ENCODE results near the gene LRRTM1.

LRRTM1 gene

GRCh38 chr2:80302314-80303005 is 2.1 kb downstream of the LRRTM1 start:
- no peak for DNase-seq (ENCODE audit: low read depth)

- DNase-seq (ENCODE audit: low read depth), result no peak
Measured at GRCh38 chr2:80302001-80302313, 2.6 kb downstream of the LRRTM1 start.

GRCh38 chr2:80300954-80301353 is 3.6 kb downstream of the LRRTM1 start:
- DNase-seq (ENCODE audit: low read depth), result no peak

- DNase-seq (ENCODE audit: low read depth), result no peak
Measured at GRCh38 chr2:80300346-80300745, 4.2 kb downstream of the LRRTM1 start.

- DNase-seq (ENCODE audit: low read depth), result no peak
Measured at GRCh38 chr2:80299661-80300060, 4.9 kb downstream of the LRRTM1 start.

GRCh38 chr2:80298954-80299353 is 5.6 kb downstream of the LRRTM1 start:
- no peak for DNase-seq (ENCODE audit: low read depth)

- DNase-seq (ENCODE audit: low read depth), result no peak
Measured at GRCh38 chr2:80293039-80293438, 11.5 kb downstream of the LRRTM1 start.

GRCh38 chr2:80292474-80292873 is 12.1 kb downstream of the LRRTM1 start:
- no peak for DNase-seq (ENCODE audit: low read depth)

- no peak for DNase-seq (ENCODE audit: low read depth)
Measured at GRCh38 chr2:80291656-80292055, 12.9 kb downstream of the LRRTM1 start.

- DNase-seq (ENCODE audit: low read depth), result no peak
Measured at GRCh38 chr2:80288576-80288975, 16.0 kb downstream of the LRRTM1 start.

GRCh38 chr2:80281049-80281448 is 23.5 kb downstream of the LRRTM1 start:
- DNase-seq (ENCODE audit: low read depth), result no peak

GRCh38 chr2:80280598-80280997 is 24.0 kb downstream of the LRRTM1 start:
- no peak for DNase-seq (ENCODE audit: low read depth)

GRCh38 chr2:80269806-80270205 is 34.7 kb downstream of the LRRTM1 start:
- no peak for DNase-seq (ENCODE audit: low read depth)

- no peak for DNase-seq (ENCODE audit: low read depth)
Measured at GRCh38 chr2:80266231-80266630, 38.3 kb downstream of the LRRTM1 start.

GRCh38 chr2:80259292-80259691 is 45.3 kb downstream of the LRRTM1 start:
- DNase-seq (ENCODE audit: low read depth), result no peak

- no peak for DNase-seq (ENCODE audit: low read depth)
Measured at GRCh38 chr2:80258793-80259192, 45.8 kb downstream of the LRRTM1 start.

GRCh38 chr2:80258341-80258740 is 46.2 kb downstream of the LRRTM1 start:
- no peak for DNase-seq (ENCODE audit: low read depth)

GRCh38 chr2:80257450-80257849 is 47.1 kb downstream of the LRRTM1 start:
- no peak for DNase-seq (ENCODE audit: low read depth)

GRCh38 chr2:80256782-80257167 is 47.8 kb downstream of the LRRTM1 start:
- no peak for DNase-seq (ENCODE audit: low read depth)

- peak; percentile 11 for DNase-seq (ENCODE audit: low read depth)
Measured at GRCh38 chr2:80255918-80256781, 48.4 kb downstream of the LRRTM1 start.

GRCh38 chr2:80252294-80252986 is 52.1 kb downstream of the LRRTM1 start:
- no peak for DNase-seq (ENCODE audit: low read depth)

Data from HS-5 (cell line).